K562 (cell line): Measurements from ENCODE around the gene VRK1. TPM values are rescaled to one million over a fixed set of nuclear protein-coding genes. Genes with fewer than 3 reads are reported as not detected.

ENCODE experiments used
- ATAC-seq: fragments of 200-7000 bp; cut with Tn5 transposase; 3 replicates; pipeline ENCODE4 v1.9.1; 2020; ENCODE audit warnings: moderate library complexity
- BruUV-seq: library from RNA; stranded (reverse); fragments of 400-500 nt; replicated peaks from 2 replicates; lab custom pipeline; 2021; lab: Mats Ljungman, UMichigan
- CTCF ChIA-PET: fragments of 300-600 bp; formaldehyde crosslinking; extraction: SDS; loops from one replicate; lab custom pipeline; 2021; ENCODE audit warnings: low intra/inter-chr PET ratio; lab: Yijun Ruan, JAX
- POLR2A ChIA-PET: fragments of 300-600, 350-650 bp; sonication (Branson Sonifier 250); formaldehyde crosslinking; extraction: SDS; loops from one replicate; lab custom pipeline; 2021; ENCODE audit warnings: antibody characterized with exemption, inconsistent platforms; lab: Yijun Ruan, JAX
- DNase-seq, 4 experiments: peaks; one replicate each; pipeline versions ENCODE4 v3.0.0 to v3.0.0-alpha.2; 2011 to 2018; ENCODE audit warnings: low spot score in 3 of 4, mixed read lengths in 3 of 4; ENCODE audit errors: extremely low read depth in 1 of 4
- FAIRE-seq: peaks from 2 replicates; lab custom pipeline; 2011; peaks lifted over from hg19 to GRCh38; lab: Jason Lieb, UNC
- H2AFZ ChIP-seq: 2 replicates; pipeline ENCODE4 v1.6.0; 2011; ENCODE audit warnings: low read depth, low read length, control low read depth, inconsistent platforms
- H3K27ac ChIP-seq: fragments of 200-600 bp; 3 replicates; pipeline ENCODE4 v1.8.0; 2011; ENCODE audit warnings: low read depth, mild to moderate bottlenecking, control low read depth, inconsistent platforms, low read length, moderate library complexity, mixed read lengths; ENCODE audit errors: extremely low read depth
- H3K27me3 ChIP-seq, 2 experiments: fragments of 300-600 bp in 1 of 2; 2 replicates in 1 of 2; 3 replicates in 1 of 2; pipeline versions ENCODE4 v1.6.0 to v1.8.0; 2011; ENCODE audit warnings: inconsistent platforms in 2 of 2, low read length in 2 of 2, mild to moderate bottlenecking in 1 of 2, mixed read lengths in 1 of 2, moderate library complexity in 1 of 2; ENCODE audit not compliant: control insufficient read depth in 2 of 2, insufficient read depth in 2 of 2
- H3K36me3 ChIP-seq: fragments of 300-600 bp; 3 replicates; pipeline ENCODE4 v1.8.0; 2011; ENCODE audit warnings: mild to moderate bottlenecking, low read length, inconsistent platforms; ENCODE audit not compliant: control insufficient read depth, insufficient read depth
- H3K4me1 ChIP-seq, 2 experiments: fragments of 200-600 bp in 1 of 2; replicated peaks in 1 of 2; 2 replicates in 1 of 2; 3 replicates in 1 of 2; pipeline versions ENCODE4 v1.5.1 to v1.8.0; 2011; ENCODE audit warnings: inconsistent platforms in 2 of 2, low read length in 2 of 2, mild to moderate bottlenecking in 1 of 2, mixed read lengths in 1 of 2, moderate library complexity in 1 of 2; ENCODE audit not compliant: control insufficient read depth in 2 of 2, insufficient read depth in 2 of 2
- H3K4me2 ChIP-seq: 2 replicates; pipeline ENCODE4 v1.6.1; 2011; ENCODE audit warnings: low read length, control low read depth, inconsistent platforms, mixed read lengths; ENCODE audit not compliant: insufficient read depth
- H3K4me3 ChIP-seq: fragments of 200-600 bp; sonication (generic), shearing (Covaris generic); 2 replicates; pipeline ENCODE4 v1.5.1; 2016; ENCODE audit warnings: control low read depth, inconsistent platforms
- H3K79me2 ChIP-seq: fragments of 200-600 bp; 3 replicates; pipeline ENCODE4 v1.8.0; 2011; ENCODE audit warnings: low read length, inconsistent platforms; ENCODE audit not compliant: control insufficient read depth, insufficient read depth
- H3K9ac ChIP-seq, 2 experiments: 2 replicates each; pipeline versions ENCODE4 v1.6.0 to v1.6.1; 2011; ENCODE audit warnings: low read depth in 2 of 2, low read length in 2 of 2, control low read depth in 1 of 2, inconsistent platforms in 1 of 2, mild to moderate bottlenecking in 1 of 2, mixed read lengths in 1 of 2; ENCODE audit not compliant: insufficient read depth in 1 of 2
- H3K9me1 ChIP-seq: one replicate; pipeline ENCODE4 v1.6.0; 2011; ENCODE audit warnings: inconsistent platforms, mild to moderate bottlenecking, low read length, moderate library complexity; ENCODE audit not compliant: control insufficient read depth, insufficient read depth
- H3K9me3 ChIP-seq: replicated peaks from 2 replicates; pipeline ENCODE4 v1.5.1; 2011; ENCODE audit warnings: low read depth, low read length, inconsistent platforms; ENCODE audit not compliant: control insufficient read depth, insufficient read depth
- H4K20me1 ChIP-seq: replicated peaks from 2 replicates; pipeline ENCODE4 v1.6.1; 2011; ENCODE audit warnings: low read length, inconsistent platforms, mixed read lengths; ENCODE audit not compliant: control insufficient read depth, insufficient read depth
- ESRRA ChIP-seq: fragments of 450-650 bp; IDR thresholded peaks from 2 replicates; pipeline ENCODE4 v1.6.1; 2014; ENCODE audit warnings: low read depth, mild to moderate bottlenecking, moderate library complexity, borderline replicate concordance
- RAD21 ChIP-seq, 2 experiments: fragments of 250-450 bp in 1 of 2; fragments of 450-650 bp in 1 of 2; sonication (Bioruptor Pico) in 1 of 2; formaldehyde crosslinking in 1 of 2; IDR thresholded peaks in 1 of 2; conservative IDR thresholded peaks in 1 of 2; 2 replicates each; pipeline versions ENCODE4 v1.4.0 to v1.8.0; 2020 to 2022; ENCODE audit warnings: mild to moderate bottlenecking in 2 of 2, moderate library complexity in 1 of 2
- REST ChIP-seq, 2 experiments: fragments of 450-650 bp; formaldehyde crosslinking in 1 of 2; IDR thresholded peaks; 2 replicates each; pipeline versions ENCODE4 v1.4.0 to v1.6.1; 2014 to 2020; ENCODE audit warnings: mild to moderate bottlenecking in 2 of 2, borderline replicate concordance in 1 of 2, low read depth in 1 of 2
- ZHX1 ChIP-seq: fragments of 150-350 bp; conservative IDR thresholded peaks from 2 replicates; pipeline ENCODE4 v1.6.1; 2014; ENCODE audit warnings: low read length
- ZNF124 ChIP-seq: sonication (generic); formaldehyde crosslinking; IDR thresholded peaks from 2 replicates; pipeline ENCODE4 v1.8.1; 2022; ENCODE audit warnings: missing genetic modification reagents
- ZSCAN29 ChIP-seq: fragments of 450-650 bp; IDR thresholded peaks from 2 replicates; pipeline ENCODE4 v1.6.1; 2017
- WGBS: fragments of 100-300 bp; shearing (Covaris generic); methylation state at CpG from one replicate; pipeline ENCODE4 v1.1.6; 2016; ENCODE audit warnings: low coverage, mixed read lengths; ENCODE audit not compliant: insufficient coverage; ENCODE audit errors: missing lambda C conversion rate; 5-methylcytosine and 5-hydroxymethylcytosine counted together
- in situ Hi-C: fragments of 300-500 bp; cut with MboI; formaldehyde crosslinking; loops from 4 replicates; pipeline ENCODE4 v1.15.0; 2018; ENCODE audit warnings: inconsistent platforms, mixed read lengths
- intact Hi-C: fragments of 100-400 bp; cut with micrococcal nuclease; formaldehyde crosslinking; loops from 2 replicates; pipeline ENCODE4 v1.14.2; 2022
- polyA plus RNA-seq, 8 experiments: library from polyadenylated mRNA; depleted of rRNA in 4 of 8; stranded (reverse) in 5 of 8; unstranded in 3 of 8; fragments of >200 nt; fragmentation: Nextera tagmentation in 2 of 8; fragmentation: Illumina TruSeq in 1 of 8; extraction: Ambion mirVana in 2 of 8; extraction: Trizol in 1 of 8; gene quantifications; 2 replicates each; pipeline versions ENCODE4 v1.2.1 to v1.2.3, GENCODE V29; 2011 to 2014; ENCODE audit warnings: inconsistent platforms in 1 of 8, missing spikeins in 1 of 8
- total RNA-seq, 7 experiments: library from RNA; depleted of rRNA in 6 of 7; stranded (reverse); fragments of >200 nt in 6 of 7; fragmentation: Illumina TruSeq in 2 of 7; extraction: Trizol in 2 of 7; gene quantifications; 2 replicates each; pipeline versions ENCODE4 v1.2.1 to v1.2.3, GENCODE V29; 2011 to 2021; ENCODE audit warnings: low replicate concordance in 1 of 7
- TF ChIP-seq, protein P1 (sequence below), 3 experiments: IDR thresholded peaks in 2 of 3; conservative IDR thresholded peaks in 1 of 3; 2 replicates each; pipeline ENCODE4 v1.5.1; 2011 to 2012; ENCODE audit warnings: low read length in 3 of 3, mild to moderate bottlenecking in 3 of 3, control low read depth in 2 of 3, improper control_type of control experiment in 1 of 3, inconsistent platforms in 1 of 3, low read depth in 1 of 3, mixed read lengths in 1 of 3, moderate library complexity in 1 of 3; ENCODE audit not compliant: insufficient read depth in 2 of 3

Gene VRK1
- total and polyA plus RNA-seq, 9 of the 15 experiments (the other 6 are each of a cell fraction or from before 2014, with no cell fraction given): 83.6 to 177 (median 116) TPM

DNA sequence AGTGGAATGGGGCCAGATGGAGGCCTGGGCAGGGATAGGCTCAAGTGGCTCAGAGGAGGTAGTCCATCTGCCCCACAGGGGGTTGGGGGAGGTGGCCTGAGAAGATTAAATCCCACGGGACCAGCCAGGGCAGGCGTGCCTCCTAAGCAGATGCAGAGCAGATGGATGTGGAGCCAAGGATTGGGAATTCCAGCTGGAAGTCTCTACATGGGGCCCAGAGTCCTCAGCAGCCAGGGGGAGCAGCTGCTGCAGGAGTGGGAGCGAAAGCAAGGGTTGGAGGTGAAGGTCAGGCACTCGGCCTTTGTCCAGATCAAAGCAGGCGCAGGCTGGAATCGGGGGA, 42.4 kb upstream of the VRK1 start:
- CTCF ChIA-PET: no interaction called here
- Histone ChIP-seq H3K36me3 (no peaks in the 10 kb centered on the region), H3K9me3 (no peaks in the 10 kb centered on the region; the same call in 1 of the 2 replicates)
- TF ChIP-seq ZSCAN29: no peak
- TF ChIP-seq REST (IDR thresholded peaks at IDR 0.05; ENCODE audit: borderline replicate concordance): peak; percentile 12; the same call in 1 of the 2 replicates
- no peak for TF ChIP-seq REST (CRISPR knock-in tag; IDR thresholded peaks at IDR 0.05; ENCODE audit: low read depth)
- no peak for TF ChIP-seq ZNF124 (CRISPR knock-in tag)
- TF ChIP-seq ESRRA: 0 out of 2 replicates have a peak, but pooled peaks have one; percentile 53
- TF ChIP-seq ZHX1: no peak
- TF ChIP-seq, protein P1, sequence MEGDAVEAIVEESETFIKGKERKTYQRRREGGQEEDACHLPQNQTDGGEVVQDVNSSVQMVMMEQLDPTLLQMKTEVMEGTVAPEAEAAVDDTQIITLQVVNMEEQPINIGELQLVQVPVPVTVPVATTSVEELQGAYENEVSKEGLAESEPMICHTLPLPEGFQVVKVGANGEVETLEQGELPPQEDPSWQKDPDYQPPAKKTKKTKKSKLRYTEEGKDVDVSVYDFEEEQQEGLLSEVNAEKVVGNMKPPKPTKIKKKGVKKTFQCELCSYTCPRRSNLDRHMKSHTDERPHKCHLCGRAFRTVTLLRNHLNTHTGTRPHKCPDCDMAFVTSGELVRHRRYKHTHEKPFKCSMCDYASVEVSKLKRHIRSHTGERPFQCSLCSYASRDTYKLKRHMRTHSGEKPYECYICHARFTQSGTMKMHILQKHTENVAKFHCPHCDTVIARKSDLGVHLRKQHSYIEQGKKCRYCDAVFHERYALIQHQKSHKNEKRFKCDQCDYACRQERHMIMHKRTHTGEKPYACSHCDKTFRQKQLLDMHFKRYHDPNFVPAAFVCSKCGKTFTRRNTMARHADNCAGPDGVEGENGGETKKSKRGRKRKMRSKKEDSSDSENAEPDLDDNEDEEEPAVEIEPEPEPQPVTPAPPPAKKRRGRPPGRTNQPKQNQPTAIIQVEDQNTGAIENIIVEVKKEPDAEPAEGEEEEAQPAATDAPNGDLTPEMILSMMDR (IDR thresholded peaks at IDR 0.05 in 2 of 3, conservative IDR thresholded peaks at IDR 0.05 in 1 of 3; ENCODE audit: insufficient read depth in 2 of 3, low read depth in 1 of 3, low read length in 3 of 3): peak; percentile 4 to 35 (median 22); a peak in 1 of 6 replicates
- peak in 1 of 2 experiments; percentile 45; a peak in 2 of 4 replicates for TF ChIP-seq RAD21 (CRISPR knock-in tag; conservative IDR thresholded peaks at IDR 0.05 in 1 of 2, IDR thresholded peaks at IDR 0.05 in 1 of 2)

More for the DNA sequence above, 42.4 kb upstream of the VRK1 start:
- peaks cover 2% of the 10 kb centered on the region for H3K9me1 ChIP-seq
- in situ Hi-C loops: no loop called here
- no peak overlapping the region for H3K27ac ChIP-seq
- 58% methylated on average over 6 of the region's 6 CpGs for WGBS
- intact Hi-C loops: no loop called here
- 0 out of 2 replicates have a peak overlapping the region, but pooled peaks have one; percentile 40 for H2AFZ ChIP-seq
- DNase-seq: no peak
- FAIRE-seq: no peak
- H3K4me3 ChIP-seq: no peak overlapping the region
- no peak overlapping the region for H3K9ac ChIP-seq
- ATAC-seq: peak; percentile 40
- H3K4me1 ChIP-seq: peaks cover 22 to 31% of the 10 kb centered on the region in 2 experiments
- POLR2A ChIA-PET: interaction anchor here (0.6 kb wide), 1 partner anchor 1393 kb away, joined by 3 read pairs; no protein-coding TSS in a partner anchor
- BruUV-seq: no TSS peak
- H4K20me1 ChIP-seq: no peaks in the 10 kb centered on the region
- no peak overlapping the region for H3K4me2 ChIP-seq
- no peaks in the 10 kb centered on the region for H3K79me2 ChIP-seq
- peaks cover 2 to 7% of the 10 kb centered on the region in 2 experiments; a peak in 3 of 5 replicates for H3K27me3 ChIP-seq
